Testis (tissue), 2 donors: ENCODE data around the gene NUDT14.

ENCODE experiments used
- POLR2A ChIP-seq: fragments of 450-650 bp; IDR thresholded peaks from one replicate; pipeline ENCODE4 v1.6.1; 2017; ENCODE audit warnings: antibody characterized with exemption, mild to moderate bottlenecking, moderate library complexity
- TF ChIP-seq, protein P1 (sequence below), 3 experiments: fragments of 450-650 bp in 2 of 3; fragments of 200-600 bp in 1 of 3; sonication (generic) in 1 of 3; IDR thresholded peaks; one replicate each; pipeline ENCODE4 v1.5.1; 2016 to 2019; ENCODE audit warnings: antibody characterized with exemption in 3 of 3, mild to moderate bottlenecking in 2 of 3, moderate library complexity in 1 of 3

- TF ChIP-seq, protein P1, sequence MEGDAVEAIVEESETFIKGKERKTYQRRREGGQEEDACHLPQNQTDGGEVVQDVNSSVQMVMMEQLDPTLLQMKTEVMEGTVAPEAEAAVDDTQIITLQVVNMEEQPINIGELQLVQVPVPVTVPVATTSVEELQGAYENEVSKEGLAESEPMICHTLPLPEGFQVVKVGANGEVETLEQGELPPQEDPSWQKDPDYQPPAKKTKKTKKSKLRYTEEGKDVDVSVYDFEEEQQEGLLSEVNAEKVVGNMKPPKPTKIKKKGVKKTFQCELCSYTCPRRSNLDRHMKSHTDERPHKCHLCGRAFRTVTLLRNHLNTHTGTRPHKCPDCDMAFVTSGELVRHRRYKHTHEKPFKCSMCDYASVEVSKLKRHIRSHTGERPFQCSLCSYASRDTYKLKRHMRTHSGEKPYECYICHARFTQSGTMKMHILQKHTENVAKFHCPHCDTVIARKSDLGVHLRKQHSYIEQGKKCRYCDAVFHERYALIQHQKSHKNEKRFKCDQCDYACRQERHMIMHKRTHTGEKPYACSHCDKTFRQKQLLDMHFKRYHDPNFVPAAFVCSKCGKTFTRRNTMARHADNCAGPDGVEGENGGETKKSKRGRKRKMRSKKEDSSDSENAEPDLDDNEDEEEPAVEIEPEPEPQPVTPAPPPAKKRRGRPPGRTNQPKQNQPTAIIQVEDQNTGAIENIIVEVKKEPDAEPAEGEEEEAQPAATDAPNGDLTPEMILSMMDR (IDR thresholded peaks at IDR 0.05): no peak
- TF ChIP-seq POLR2A: no peak
Observed at GRCh38 chr14:105139831-105140239, 41.3 kb downstream of the NUDT14 start.
